SKM-1 (cell line): ENCODE measurements around the gene CLNK.

Source experiments
- DNase-seq: peaks from one replicate; lab custom pipeline; 2025; ENCODE audit not compliant: unreplicated experiment; lab: John Stamatoyannopoulos, UW

The CLNK gene

GRCh38 chr4:10701702-10702460, 17.3 kb upstream of the CLNK start:
- no peak for DNase-seq

DNA sequence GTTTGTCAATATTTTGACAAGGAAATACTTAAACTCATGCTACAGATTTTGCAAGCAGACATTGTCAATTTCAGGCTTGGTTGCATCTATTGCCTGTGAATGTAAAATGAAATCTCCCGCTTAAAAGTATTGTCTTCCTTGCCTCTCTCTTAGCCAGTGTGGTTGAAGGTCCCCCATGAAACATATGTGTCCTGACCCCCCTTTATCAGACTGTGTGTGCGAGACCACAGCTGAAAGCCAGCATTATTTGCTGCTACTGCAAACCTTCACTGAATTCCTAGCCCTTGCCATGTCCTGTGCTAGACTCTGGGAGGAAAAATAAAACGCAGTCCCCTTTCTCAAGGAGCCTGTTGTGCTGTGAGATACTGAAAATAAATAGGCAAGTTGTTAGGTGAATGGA, 16.6 kb upstream of the CLNK start:
- no peak for DNase-seq

DNA sequence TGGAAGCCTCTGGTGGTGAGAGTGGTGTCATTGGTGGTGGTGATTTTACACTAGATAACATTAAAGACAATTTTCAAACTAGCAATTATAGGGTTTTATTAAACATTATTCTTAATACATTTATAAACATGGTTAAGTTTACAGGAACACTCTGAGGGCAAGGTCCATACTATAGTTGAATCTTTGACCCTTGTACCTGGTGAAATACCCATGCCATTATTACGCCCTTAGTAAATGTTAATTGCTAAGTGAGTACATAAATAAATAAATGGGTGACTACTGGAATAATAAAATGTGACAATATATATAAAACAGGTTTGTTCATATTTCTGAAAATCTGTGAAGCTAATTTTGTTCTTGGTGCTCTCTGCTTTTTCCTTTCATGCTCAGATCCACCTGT, 13.6 kb upstream of the CLNK start:
- no peak for DNase-seq

DNA sequence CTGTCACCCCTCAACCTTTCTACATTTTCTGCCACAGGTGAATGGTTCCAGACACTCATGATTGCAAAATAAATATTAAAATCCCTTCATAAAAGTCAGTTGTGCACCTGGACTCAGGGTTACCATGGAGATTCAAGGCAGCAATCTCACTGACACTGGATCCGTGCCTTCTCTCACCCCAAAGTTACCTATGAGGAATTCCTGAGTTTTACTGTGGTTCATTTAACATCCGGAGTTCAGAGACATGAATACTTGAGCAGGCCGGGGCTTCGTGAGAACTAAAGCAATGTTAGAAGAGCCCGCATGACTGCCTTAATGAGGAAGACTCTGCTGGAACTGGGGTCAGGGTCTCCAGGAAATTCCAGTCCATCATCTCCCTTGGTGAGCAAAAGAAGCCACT, 12.5 kb upstream of the CLNK start:
- DNase-seq = no peak

DNA sequence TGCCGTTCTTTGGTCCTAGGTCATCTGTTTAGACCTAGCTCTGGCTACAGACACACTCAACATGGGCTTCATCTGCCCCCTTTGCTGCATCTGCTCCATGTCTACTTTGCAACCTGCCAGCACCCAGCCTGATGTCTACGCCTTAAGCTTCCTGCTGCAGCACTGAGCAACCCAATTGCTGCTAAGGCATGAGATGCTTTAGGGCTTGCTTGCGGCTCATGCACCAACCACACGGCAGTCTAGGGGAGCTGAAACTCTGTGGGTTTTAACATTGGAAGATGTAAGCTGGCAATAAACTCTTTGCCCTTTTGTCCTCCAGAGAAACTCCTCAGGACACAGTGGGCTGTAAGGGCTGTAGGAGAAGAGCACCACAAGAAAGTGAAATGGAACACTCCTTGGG, 11.7 kb upstream of the CLNK start:
- no peak for DNase-seq

DNA sequence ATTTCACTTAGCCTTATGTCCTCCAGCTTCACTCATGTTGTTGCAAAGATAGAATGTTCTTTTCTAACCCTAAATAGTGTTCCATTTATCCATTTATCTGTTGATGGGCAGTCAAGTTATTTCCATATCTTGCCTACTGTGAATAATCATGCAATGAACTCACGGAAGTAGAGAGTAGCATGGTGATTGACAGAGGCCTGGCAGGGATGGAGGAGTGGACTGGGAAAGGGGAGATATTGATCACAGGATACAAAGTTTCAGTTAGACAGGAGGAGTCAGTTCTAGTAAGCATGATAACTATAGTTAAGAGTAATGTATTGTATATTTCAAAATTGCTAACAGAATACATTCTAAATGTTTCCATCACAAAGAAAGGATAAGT, 10.3 kb upstream of the CLNK start:
- DNase-seq = no peak

- DNase-seq = no peak
These were observed 9.7 kb upstream of the CLNK start for GRCh38 chr4:10694151-10694827.

DNA sequence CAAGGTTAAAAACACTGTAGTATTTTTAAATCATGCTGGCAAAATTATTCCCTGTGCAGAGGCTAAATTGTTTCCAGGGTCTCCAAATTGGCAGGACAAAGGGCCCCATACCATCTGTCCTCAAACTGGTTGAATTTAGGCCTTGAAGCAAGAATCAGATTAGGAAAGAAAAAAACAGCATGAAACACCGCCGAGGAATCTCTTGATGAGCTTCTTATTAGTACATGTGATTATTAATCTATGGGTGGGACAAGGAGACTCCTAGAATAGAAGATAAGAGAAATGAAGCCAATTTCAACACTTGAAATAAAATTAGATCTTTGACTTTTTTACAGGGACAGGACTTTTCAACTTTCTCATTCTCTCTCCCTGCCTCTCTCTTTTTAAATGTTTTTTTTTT, 7.1 kb upstream of the CLNK start:
- DNase-seq = no peak

GRCh38 chr4:10690185-10690907, 5.8 kb upstream of the CLNK start:
- peak; percentile 38 for DNase-seq

DNA sequence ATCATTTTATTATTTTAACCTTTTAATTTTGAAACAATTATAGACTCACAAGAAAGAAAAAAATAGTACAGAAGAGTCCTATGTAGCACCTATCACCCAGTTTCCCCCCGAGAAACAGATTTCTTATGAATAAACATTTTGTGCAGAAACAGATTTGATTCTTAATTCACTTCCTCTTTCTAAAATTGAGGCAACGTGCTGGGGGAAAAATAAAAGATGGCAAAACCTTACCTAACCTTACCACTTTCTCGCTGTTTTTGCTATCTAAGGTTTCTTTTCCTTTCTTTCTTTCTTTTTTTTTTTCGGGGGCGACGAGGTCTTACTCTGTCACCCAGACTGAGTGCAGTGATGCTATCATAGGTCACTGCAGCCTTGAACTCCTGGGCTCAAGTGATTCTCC, 4.3 kb upstream of the CLNK start:
- DNase-seq = no peak

DNA sequence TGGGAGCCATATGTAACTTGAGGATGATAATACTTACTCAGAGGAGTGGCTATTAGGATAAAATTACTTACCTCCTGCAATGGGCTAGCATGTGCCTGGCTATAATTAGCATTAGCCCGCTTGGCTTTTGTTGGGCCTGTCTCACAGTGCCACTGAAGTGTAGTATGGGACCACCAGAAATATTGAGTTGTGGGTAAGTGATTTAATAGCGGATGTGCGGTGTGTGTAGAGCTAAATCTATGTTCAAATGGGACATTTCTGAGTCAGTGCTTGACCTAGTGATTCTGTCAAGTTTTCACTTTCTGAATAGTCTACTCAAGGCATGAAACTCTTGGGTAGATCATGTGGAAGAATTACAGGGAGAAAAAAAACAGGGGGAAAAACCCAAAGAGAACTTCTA, 3.5 kb upstream of the CLNK start:
- DNase-seq = no peak

GRCh38 chr4:10687526-10687925, 3.0 kb upstream of the CLNK start:
- DNase-seq = no peak

GRCh38 chr4:10682397-10682796, 2.2 kb downstream of the CLNK start:
- no peak for DNase-seq

DNA sequence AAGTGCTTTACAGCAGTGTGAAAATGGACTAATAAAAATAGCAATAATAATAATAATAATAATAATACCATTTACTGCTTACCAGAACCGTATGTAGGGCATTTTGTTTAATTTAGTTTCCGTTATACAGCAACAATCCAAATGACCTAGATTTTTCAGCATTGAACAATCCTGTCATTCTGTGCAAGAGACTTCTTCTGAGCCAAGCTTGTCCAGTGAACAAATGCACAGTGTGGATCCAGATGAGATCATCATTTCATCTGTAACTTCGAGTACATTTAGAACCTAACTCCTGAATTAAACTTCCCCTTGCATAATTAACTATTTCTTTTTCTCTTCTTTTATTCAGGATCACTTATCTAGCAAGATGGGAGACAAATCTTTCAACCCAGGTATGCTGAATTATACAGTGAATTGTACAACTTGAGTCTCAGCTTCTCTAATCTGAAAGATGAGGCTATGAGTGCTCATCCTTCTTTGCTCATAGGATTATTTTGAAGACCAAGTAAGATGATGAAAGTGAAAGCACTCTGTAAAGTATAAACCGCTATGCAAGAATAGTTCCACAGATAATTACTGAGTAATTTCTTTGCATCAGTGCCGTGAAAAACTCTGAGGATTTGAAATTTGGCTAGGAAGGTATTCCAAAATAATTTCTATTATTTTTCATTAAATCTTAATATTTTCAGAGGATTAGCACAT, 6.6 kb downstream of the CLNK start:
- no peak for DNase-seq

- no peak for DNase-seq
These were observed 10.7 kb downstream of the CLNK start for GRCh38 chr4:10673817-10674369.

GRCh38 chr4:10672379-10672778, 12.2 kb downstream of the CLNK start:
- no peak for DNase-seq

GRCh38 chr4:10671799-10672198, 12.8 kb downstream of the CLNK start:
- no peak for DNase-seq

DNA sequence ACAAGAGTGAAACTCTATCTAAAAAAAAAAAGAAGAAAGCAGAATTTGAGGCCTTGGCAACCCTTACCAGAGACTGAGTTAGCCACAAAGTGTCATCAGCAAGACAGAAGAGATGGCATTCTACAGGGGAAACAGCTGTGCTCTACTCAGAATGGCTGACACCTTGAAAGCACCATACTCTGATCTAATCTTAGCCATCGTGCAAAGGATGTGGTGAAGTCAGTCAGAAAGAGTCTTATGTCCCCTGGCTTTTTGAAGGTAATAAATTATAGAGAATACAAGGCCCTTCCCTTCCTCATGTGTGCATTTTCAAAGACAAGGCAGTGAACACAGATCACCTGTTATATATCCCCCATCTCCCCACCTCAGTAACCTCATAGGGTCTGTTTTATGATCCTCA, 13.2 kb downstream of the CLNK start:
- DNase-seq = no peak

- no peak for DNase-seq
These were observed 14.2 kb downstream of the CLNK start for GRCh38 chr4:10670321-10670720.

GRCh38 chr4:10667701-10668326, 16.8 kb downstream of the CLNK start:
- DNase-seq = no peak

DNA sequence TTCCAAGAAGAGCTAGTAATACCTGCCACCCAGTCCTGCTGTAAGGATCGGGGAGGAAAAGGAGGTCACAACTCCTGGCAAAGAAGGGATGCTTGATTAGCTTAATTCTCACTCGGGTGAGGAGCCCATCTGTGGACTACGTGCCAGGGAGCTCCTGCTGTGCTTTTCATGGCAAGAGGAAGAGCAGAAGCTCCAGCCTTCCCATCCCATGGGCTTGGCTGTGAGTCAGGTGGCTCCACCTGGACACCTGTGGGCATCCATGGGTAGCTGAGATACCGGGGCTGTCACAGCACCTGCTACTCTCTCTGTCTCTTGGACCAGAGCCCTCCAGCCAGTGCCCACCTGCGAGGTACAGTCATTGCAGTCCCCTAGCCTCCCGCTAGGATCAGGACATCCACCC, 18.0 kb downstream of the CLNK start:
- DNase-seq = no peak
